ENCODE data around the gene NIN. TPM values are rescaled to one million over a fixed set of nuclear protein-coding genes. Genes with fewer than 3 reads are reported as not detected.

NIN gene
- polyA plus RNA-seq, 1 donor from 2014 or later: 47.6 TPM

GRCh38 chr14:50756300-50756699 lies 74.7 kb downstream of the NIN start:
- Histone ChIP-seq H3K4me2 (ENCODE audit: low read length) (no peak overlapping the region), H2AFZ (ENCODE audit: low read depth, low read length) (no peak overlapping the region), H3K79me2 (replicated peaks; ENCODE audit: insufficient read depth, low read length) (no peaks in the 10 kb centered on the region), H3K9me2 (ENCODE audit: insufficient read depth, low read length) (no peaks in the 10 kb centered on the region), H3F3A (ENCODE audit: insufficient read depth, low read length, poor library complexity, severe bottlenecking) (no peaks in the 10 kb centered on the region), H4K20me1 (ENCODE audit: insufficient read depth) (no peaks in the 10 kb centered on the region), H3K9me3 (ENCODE audit: low read length) (no peaks in the 10 kb centered on the region), H3K27ac (ENCODE audit: low read length) (no peak overlapping the region), H3K36me3 (ENCODE audit: insufficient read depth, low read length) (peaks cover 23% of the 10 kb centered on the region), H3K9ac (ENCODE audit: low read length) (no peak overlapping the region), H3K27me3 (ENCODE audit: insufficient read depth, low read depth, low read length) (no peaks in the 10 kb centered on the region), H3K4me3 (ENCODE audit: low read length) (no peak overlapping the region)
- TF ChIP-seq POLR2AphosphoS5 (IDR thresholded peaks at IDR 0.05) (no peak), CTCF (IDR thresholded peaks at IDR 0.05; ENCODE audit: poor library complexity, severe bottlenecking) (no peak), SMC3 (conservative IDR thresholded peaks at IDR 0.05; ENCODE audit: poor library complexity) (no peak)

GRCh38 chr14:50750323-50750722 lies 80.6 kb downstream of the NIN start:
- H3K4me3 ChIP-seq (ENCODE audit: low read length): no peak overlapping the region
- H3F3A ChIP-seq (ENCODE audit: insufficient read depth, low read length, poor library complexity, severe bottlenecking): no peaks in the 10 kb centered on the region
- H3K79me2 ChIP-seq (replicated peaks; ENCODE audit: insufficient read depth, low read length): no peaks in the 10 kb centered on the region
- H3K27ac ChIP-seq (ENCODE audit: low read length): no peak overlapping the region
- peaks cover 11% of the 10 kb centered on the region for H3K36me3 ChIP-seq (ENCODE audit: insufficient read depth, low read length)
- no peak overlapping the region for H2AFZ ChIP-seq (ENCODE audit: low read depth, low read length)
- H3K9me3 ChIP-seq (ENCODE audit: low read length): no peaks in the 10 kb centered on the region
- H3K4me2 ChIP-seq (ENCODE audit: low read length): no peak overlapping the region
- no peak overlapping the region for H3K9ac ChIP-seq (ENCODE audit: low read length)
- no peaks in the 10 kb centered on the region for H3K27me3 ChIP-seq (ENCODE audit: insufficient read depth, low read depth, low read length)
- H3K9me2 ChIP-seq (ENCODE audit: insufficient read depth, low read length): no peaks in the 10 kb centered on the region
- H4K20me1 ChIP-seq (ENCODE audit: insufficient read depth): no peaks in the 10 kb centered on the region
- TF ChIP-seq EZH2 (IDR thresholded peaks at IDR 0.05; ENCODE audit: borderline replicate concordance, insufficient read depth, low read length, poor library complexity, severe bottlenecking): no peak
- no peak for TF ChIP-seq POLR2AphosphoS5 (IDR thresholded peaks at IDR 0.05)
- TF ChIP-seq RAD21 (conservative IDR thresholded peaks at IDR 0.05): no peak
- no peak for TF ChIP-seq SMC3 (conservative IDR thresholded peaks at IDR 0.05; ENCODE audit: poor library complexity)
- no peak for TF ChIP-seq REST (IDR thresholded peaks at IDR 0.05; ENCODE audit: borderline replicate concordance)
- TF ChIP-seq CTCF (IDR thresholded peaks at IDR 0.05; ENCODE audit: poor library complexity, severe bottlenecking): no peak
- no peak for TF ChIP-seq TAF1 (IDR thresholded peaks at IDR 0.05; ENCODE audit: low read depth)
- TF ChIP-seq MXI1 (conservative IDR thresholded peaks at IDR 0.05; ENCODE audit: poor library complexity, severe bottlenecking): no peak
- no peak for TF ChIP-seq EP300 (conservative IDR thresholded peaks at IDR 0.05; ENCODE audit: poor library complexity, severe bottlenecking)
